Left lobe of liver (tissue), 2 donors: ENCODE data around the gene TH. TPM values are rescaled to one million over a fixed set of nuclear protein-coding genes. Genes with fewer than 3 reads are reported as not detected.

ENCODE experiments used
- ATAC-seq: fragments of 200-7000 bp; cut with Tn5 transposase; one replicate; pipeline ENCODE4 v1.9.1; 2020; ENCODE audit warnings: mild to moderate bottlenecking, moderate library complexity
- DNase-seq: peaks from one replicate; pipeline ENCODE4 v3.0.0-alpha.2; 2020; ENCODE audit warnings: low spot score
- total RNA-seq: library from RNA; stranded (reverse); gene quantifications from one replicate; pipeline ENCODE4 v1.2.1, GENCODE V29; 2021
- donor health status: DM: no; HTN: no; CAD: no; lungs with moderate emphysema.
- donor health status: DM: no; HTN: yes; CAD: no.

The TH gene
- total RNA-seq, 1 donor from 2014 or later = not detected

- DNase-seq (no peak), ATAC-seq (peak; percentile 13)
Measured at GRCh38 chr11:2144544-2145248, 26.9 kb downstream of the TH start.

- ATAC-seq (no peak), DNase-seq (no peak)
Measured at GRCh38 chr11:2143799-2144543, 27.6 kb downstream of the TH start.

GRCh38 chr11:2143477-2143798 is 28.2 kb downstream of the TH start:
- ATAC-seq (no peak), DNase-seq (no peak)

GRCh38 chr11:2142762-2143202 is 28.8 kb downstream of the TH start:
- ATAC-seq = no peak

GRCh38 chr11:2142300-2142759 is 29.3 kb downstream of the TH start:
- DNase-seq (no peak), ATAC-seq (no peak)

More at GRCh38 chr11:2142762-2143202, 28.8 kb downstream of the TH start:
- DNase-seq = no peak

GRCh38 chr11:2140411-2141400 is 30.9 kb downstream of the TH start:
- no peak for ATAC-seq
- DNase-seq = no peak

- DNase-seq (no peak), ATAC-seq (no peak)
Measured at GRCh38 chr11:2139621-2140337, 31.8 kb downstream of the TH start.

- DNase-seq (no peak), ATAC-seq (peak; percentile 12)
Measured at GRCh38 chr11:2139123-2139521, 32.5 kb downstream of the TH start, which contains the start of gene IGF2. Gene IGF2, minus strand, starts transcription at chr11:2139389. Its CDS starts 3,866 bp downstream, at chr11:2135523.

- DNase-seq = no peak
- no peak for ATAC-seq
Measured at GRCh38 chr11:2138431-2139122, 33.0 kb downstream of the TH start.

GRCh38 chr11:2138068-2138430 is 33.6 kb downstream of the TH start:
- no peak for DNase-seq
- no peak for ATAC-seq

GRCh38 chr11:2137202-2138067 is 34.2 kb downstream of the TH start:
- ATAC-seq = peak; percentile 73

GRCh38 chr11:2136952-2137201 is 34.7 kb downstream of the TH start:
- ATAC-seq (no peak), DNase-seq (no peak)

More at GRCh38 chr11:2137202-2138067, 34.2 kb downstream of the TH start:
- no peak for DNase-seq

GRCh38 chr11:2136209-2136951 is 35.2 kb downstream of the TH start:
- DNase-seq (peak; percentile 45), ATAC-seq (no peak)

- peak; percentile 16 for ATAC-seq
Measured at GRCh38 chr11:2135648-2136201, 35.9 kb downstream of the TH start.

GRCh38 chr11:2135018-2135569 is 36.5 kb downstream of the TH start:
- peak; percentile 40 for ATAC-seq
- DNase-seq = peak; percentile 61

More at GRCh38 chr11:2135648-2136201, 35.9 kb downstream of the TH start:
- no peak for DNase-seq

- no peak for ATAC-seq
- DNase-seq = peak; percentile 41
Measured at GRCh38 chr11:2134022-2135010, 37.3 kb downstream of the TH start.
